ENCODE results near the gene NLK.

The NLK gene

DNA sequence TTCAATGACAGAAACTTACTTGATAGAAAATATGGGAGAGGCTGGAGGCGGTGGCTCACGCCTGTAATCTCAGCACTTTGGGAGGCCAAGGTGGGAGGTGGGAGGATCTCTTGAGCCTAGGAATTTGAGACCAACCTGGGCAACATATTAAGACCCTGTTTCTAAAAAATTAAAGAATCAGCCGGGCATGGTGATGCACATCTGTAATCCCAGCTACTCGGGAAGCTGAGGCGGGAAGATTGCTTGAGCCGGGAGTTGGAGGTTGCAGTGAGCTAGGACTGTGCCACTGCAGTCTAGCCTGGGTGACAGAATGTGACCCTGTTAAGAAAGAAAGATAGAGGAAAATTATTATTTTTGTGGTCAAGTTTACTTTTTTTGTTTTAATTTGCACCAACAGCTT lies 2.1 kb upstream of the NLK start:
- no peak for DNase-seq (ENCODE audit: low read depth)

DNA sequence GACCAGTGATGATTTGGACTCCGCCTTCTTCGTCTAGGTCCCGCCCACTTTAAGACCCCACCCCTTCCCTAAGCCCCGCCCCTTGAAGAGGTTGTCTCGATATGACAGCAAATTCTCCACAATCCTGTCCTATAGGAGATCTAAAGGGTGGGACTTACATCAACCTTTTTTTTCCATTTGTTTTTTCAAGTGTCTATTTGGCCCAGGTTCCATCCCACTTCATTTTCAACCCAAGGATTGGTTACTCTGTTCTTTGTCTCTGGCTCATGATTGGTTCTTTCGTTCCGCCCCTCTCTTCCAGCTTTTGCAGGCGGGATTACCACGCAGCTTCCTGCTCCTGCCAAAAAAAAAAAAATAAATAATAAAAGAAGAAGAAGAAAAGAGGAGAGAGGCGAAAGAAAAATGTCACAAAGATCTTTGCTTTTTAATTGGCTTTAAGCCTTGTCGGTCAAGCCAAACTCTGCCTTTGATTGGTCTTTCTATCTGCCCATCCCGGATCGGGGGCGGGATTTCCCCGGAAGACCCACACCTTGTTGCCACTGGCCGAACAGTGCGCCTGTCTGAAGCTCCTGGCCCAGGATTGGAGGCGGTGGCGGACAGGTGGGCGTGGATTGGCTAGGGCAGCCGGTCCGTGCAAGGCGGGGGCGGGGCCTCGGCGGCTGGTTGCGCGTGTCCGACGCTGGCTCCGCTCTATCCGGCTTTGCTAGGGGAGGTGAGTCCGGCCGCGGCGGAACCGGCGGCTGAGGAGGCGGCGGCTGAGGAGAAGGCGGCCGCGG lies 1.2 kb upstream of the NLK start:
- DNase-seq (ENCODE audit: low read depth) = peak; percentile 97

DNA sequence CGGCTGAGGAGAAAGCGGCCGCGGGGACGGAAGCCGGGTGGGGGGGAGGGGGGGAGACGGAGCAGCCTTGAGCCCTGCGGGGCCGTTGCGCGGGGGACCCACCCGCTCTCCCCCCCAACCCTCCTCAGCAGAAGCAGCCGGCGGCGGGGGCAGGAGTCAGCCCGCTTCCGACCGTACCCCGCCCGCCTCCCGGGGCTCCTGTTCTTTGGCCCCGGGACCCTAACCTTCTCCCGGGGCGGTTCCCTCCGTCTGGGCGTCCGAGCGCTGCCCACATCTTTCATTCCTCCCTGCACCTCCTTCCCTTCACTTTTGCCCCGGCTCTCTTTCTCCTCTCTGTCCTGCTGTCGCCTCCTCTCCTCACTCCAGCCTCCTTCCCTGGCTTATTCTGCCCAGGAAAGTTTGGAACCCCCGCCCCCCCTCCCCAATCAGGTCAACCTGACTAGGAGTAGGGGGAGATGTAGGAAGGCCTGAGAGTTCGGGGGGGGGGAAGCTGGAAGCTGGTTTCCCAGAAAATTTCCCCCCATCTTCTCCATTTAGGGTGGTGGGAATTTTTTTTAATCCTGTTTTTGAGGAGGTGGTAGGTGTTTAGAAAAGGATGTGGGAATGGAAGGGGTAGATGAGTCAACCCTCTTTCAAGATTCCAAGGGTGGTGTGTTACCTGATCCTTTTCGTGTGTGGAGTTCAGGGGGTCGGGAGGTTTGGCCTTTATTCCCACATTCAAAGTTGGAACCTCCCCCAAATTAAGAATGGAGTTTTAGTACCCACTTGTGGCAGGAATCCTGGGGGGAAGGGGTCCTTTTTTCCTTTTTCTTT lies 427 bp upstream of the NLK start:
- no peak for DNase-seq (ENCODE audit: low read depth)

DNA sequence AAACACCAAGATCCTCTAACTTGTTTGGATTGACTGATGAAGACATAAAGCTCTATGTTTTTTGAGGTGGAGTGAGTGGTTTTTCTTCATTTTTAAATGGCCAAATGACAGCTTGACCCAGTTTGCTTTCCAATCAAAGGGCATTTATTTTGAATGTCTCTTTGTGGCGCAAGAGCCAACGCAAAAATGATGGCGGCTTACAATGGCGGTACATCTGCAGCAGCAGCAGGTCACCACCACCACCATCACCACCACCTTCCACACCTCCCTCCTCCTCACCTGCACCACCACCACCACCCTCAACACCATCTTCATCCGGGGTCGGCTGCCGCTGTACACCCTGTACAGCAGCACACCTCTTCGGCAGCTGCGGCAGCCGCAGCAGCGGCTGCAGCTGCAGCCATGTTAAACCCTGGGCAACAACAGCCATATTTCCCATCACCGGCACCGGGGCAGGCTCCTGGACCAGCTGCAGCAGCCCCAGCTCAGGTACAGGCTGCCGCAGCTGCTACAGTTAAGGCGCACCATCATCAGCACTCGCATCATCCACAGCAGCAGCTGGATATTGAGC lies 329 bp downstream of the NLK start:
- DNase-seq (ENCODE audit: low read depth) = no peak

DNA sequence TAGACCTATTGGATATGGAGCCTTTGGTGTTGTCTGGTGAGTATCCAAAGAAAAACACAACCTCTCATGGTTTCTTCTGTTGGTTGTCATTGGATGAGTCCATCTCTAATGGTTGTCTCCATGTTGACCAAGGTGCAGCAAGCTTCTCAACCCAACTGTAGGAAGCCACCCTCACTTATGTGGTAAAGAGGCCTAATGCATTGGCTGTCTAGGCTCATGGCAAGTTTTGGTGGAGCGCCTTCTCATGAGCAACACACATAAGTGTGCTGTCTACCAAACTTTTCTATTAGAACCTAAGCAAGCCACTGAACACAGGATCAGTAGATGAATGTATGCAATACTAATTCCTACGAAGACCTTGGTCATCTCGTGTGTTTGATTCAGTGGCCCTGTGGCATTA lies 819 bp downstream of the NLK start:
- DNase-seq (ENCODE audit: low read depth) = no peak

DNA sequence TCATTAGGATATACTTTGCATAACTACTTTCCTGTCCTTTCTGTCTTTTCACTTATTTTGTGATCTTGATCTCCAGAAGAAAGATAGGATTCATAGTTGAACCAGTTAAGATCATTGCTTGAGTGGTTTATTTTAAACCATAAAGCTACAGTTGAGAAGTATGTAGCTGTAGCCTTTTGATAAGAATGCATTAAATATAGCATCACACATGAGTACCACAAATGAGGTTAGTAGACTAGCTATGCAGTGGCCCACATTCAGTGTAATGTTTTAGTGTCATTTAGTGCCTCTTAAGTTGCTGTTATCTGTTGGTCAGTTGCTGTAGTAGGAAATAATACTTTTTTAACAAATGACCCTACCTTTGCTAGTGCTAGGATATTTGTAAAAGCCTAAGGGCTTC lies 1.3 kb downstream of the NLK start:
- no peak for DNase-seq (ENCODE audit: low read depth)

DNA sequence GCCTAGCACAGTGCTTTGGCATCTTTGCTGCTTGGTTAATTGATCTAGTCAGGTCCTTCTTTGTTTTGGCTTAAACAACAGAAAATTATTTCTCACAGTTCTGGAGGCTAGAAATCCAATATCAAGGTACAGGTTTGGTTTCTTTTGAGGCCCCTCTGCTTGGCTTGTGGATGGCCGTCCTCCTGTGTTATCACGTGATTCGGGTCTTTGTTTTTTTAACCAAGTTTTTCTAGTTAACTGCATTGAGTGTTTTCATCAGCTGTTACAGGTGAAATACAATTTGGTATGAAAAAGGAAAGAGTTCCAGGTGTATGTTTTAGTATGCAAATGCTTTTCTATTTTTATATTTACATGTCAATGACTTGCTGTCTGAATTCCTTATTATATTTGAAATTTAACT lies 2.8 kb downstream of the NLK start:
- no peak for DNase-seq (ENCODE audit: low read depth)

DNA sequence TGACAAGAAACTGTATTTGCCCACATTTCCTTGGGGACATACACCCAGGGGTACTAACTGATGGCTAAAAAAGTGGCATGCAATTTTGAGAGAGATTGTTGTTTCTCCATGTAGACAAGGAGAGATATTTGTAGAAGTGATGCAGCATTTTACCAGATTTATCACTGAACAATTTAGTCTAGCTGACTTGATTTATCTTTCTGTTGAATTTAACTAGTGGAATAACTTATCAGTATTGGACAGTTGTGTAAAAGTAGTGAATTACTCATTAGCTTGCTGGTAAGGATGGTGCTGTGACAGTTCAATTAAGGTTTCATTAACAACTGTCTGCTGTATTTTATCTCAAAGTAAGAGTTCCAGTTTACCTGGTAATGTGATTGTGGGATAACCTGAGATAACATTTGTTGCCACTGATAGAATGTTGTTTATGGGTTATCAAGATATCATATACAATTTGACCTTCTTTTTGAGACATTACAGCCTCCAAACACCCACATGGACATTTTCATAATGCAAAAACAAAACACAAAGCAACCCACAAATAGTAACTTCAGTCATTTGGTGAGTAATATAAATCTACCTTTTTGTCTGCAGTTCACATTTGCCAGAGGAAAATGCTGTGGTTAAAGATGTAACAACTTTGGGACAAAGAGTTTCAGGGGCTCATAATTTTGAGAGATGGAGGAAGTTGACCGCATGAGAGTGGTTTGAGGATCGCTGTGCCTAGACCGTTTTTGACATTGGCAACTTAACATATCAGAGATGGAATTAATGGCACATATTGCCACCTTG lies 3.8 kb downstream of the NLK start:
- DNase-seq (ENCODE audit: low read depth) = no peak

DNA sequence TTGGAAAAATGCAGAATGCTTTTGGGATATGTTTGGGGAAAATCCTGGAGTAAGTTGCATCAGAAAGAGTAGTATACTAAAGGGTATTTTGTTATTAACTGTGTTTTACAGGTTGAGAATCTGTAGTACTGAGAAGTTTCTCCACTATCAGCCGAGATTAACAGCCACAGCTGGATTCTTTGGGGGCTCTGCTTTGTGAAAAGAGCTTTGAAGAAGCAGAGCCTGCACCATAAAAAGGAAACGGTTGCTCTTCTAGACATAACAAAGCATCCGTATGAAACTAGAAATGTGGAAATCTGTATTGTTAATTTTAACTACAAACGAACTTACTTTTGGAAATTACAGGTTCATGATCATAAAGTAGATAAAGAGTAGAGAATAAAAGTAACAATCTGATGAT lies 5.3 kb downstream of the NLK start:
- DNase-seq (ENCODE audit: low read depth) = no peak

DNA sequence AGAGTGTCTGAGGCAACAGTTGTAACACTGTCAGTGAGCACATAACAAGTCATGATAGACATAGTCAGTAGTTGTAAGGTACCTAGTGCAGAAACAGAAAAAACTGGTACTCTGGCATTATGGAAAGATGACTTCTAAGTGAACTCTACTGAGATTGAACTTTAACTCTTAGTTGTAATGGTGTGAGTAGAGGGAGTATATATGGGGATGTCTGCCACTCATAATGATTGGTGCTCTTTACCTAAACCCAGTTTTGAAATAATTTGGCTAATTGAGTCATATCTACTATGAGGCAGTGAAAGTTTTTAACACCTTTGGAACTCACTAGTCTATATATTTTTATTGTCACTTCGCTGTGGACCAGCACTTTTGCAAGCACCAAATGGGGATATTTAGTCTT lies 6.6 kb downstream of the NLK start:
- DNase-seq (ENCODE audit: low read depth) = no peak

DNA sequence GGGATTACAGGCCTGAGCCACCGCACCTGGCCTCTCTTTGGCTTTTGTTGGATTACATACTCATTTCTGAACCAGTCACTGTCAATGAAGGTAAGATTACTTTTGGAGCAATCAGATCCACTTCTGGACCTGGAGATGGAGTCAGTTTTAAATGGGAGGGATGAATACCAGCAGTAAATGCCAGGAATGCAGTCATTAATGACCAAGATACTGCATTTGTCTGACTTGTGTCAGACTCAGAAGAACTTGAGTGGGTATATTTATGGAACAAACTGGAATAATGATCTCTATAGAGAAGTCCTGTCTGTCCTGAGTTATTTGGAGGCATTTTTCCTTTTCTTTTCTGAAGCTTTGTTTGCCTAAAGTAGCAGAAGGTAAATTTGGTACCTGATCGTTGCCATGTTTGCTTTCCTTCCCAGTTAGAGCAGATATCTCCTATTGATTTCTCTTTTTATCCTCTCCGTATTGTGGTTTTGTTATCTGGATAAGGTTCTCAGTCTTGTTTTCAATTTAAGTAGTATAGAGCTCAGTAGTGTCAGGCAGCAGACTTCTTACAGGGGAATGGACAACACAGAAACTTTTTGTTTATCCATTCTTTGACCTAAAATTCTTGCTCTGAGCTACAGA lies 10.7 kb downstream of the NLK start:
- DNase-seq (ENCODE audit: low read depth) = no peak

DNA sequence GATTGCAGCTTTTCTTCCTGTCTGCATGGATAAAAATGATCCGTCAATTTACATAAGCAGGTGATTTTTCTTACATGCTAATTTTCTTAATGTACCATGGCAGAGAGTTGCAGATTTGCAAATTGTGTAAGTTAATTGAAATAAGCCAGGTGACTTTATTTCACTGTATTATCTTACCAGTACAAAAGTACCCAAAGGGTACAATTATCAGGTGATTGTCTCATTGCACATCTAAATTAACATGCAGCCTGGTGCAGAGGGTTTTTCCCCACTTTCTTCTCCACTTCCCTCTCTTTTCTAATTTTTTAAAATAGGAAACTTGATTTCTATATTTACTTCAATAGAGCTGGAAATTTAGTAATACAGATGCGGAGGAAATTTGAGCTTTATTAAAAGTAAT lies 11.2 kb downstream of the NLK start:
- DNase-seq (ENCODE audit: low read depth) = no peak

DNA sequence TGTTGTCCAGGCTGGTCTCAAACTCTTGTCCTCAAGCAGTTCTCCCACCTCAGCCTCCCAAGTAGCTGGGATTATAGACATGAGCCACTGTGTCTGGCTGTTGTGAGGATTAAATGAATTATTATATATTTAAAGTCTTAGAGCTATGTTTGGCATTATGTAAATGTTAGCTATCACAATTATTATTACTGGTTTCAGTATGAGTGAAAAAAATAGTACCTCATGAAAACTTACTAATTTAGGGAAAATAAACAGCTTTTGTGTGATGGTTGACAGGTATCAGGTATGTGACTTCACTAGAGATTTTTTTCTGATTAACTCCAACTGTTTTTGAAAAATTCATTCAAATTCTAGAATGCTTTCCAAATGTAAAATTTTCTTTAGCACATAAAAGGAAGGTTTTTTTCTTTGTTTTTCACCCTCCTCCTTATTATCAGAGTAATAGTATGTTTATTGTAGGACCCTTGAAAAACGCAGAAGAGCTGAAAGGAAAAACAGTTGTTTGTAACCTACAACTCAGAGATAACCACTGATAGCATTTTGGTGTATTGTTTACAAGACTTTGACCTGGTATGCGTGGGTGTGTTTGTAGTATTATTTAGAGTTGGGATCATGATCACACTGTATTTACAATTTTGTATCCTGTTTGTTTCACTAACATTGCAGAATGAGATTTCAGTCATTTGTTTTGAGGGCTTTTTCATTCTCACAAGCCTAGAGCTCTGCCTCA lies 13.2 kb downstream of the NLK start:
- no peak for DNase-seq (ENCODE audit: low read depth)

DNA sequence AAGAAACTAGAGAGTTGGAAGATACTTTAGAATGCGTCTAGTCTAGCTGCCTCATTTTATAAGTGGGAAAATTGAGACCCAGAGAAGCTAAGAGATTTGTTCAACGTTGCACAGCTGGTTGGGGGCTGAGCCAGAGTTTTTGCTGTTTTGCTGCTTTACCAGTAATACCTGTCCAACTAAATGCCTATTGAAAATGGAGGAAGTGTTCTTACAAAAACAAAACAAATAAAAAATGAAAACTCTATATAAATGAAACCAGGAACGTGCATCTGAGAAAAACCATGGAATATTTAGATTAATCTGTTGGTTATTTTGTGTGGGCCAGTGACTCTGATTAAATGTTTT lies 13.8 kb downstream of the NLK start:
- no peak for DNase-seq (ENCODE audit: low read depth)

DNA sequence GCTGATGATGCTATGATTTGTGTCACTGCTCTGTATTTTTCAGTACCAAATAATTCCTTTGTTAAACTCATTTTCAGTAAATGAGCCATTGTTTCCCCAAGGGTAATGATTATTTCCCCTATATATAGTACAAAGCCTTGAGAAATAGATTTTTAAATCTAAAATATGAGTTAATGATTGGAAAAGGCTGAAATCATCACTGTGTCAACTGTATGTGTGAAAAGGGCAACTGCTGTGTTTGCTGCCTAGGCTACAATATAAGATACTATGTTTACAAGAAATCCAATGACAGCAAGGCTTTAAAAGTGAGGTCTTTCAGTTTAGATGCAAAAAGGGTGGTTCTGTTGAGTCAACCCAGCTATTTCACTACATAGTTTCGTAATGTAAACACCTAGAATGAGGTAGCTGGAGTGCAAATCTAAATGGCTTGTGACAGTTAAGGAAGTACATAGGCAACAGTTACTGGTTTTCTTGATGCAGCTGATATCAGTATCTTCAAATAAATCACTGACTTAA lies 15.3 kb downstream of the NLK start:
- no peak for DNase-seq (ENCODE audit: low read depth)

DNA sequence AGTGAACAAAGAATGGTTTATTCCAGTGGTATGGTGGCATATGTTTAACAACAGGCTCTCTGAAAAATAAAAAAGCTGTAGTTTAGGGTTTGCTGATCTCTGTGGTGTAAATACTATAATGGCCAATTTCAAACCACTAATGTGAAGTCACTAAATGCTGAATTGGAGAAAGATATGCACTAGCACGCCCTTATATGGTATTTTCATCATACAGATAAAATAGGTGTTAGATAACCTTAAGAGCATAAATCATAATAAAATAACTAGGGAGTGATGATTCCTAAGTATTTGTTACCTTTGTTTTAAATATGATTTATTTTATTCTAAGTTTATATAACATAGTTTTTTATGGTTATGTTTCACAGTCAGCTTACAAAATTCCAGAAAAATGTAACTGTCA lies 17.2 kb downstream of the NLK start:
- DNase-seq (ENCODE audit: low read depth) = no peak

DNA sequence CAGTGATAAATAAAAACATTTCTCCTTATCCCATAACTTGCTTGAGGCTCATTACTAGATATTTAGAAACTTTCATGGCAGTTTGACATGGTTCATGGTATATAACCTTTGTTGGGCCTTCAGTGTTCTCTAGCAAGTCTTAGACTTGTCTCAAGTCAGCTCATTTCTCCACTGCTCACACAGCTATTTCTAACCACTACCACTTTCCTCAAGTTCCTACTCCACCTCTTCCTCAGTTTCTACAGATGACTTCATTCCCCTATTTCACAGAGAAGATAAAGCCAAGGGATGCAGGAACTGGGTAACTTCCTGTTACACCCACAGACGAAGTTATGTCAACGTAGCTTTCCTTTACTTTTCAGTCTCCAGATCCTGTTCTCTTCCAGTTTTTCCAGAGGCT lies 23.2 kb downstream of the NLK start:
- DNase-seq (ENCODE audit: low read depth) = no peak

DNA sequence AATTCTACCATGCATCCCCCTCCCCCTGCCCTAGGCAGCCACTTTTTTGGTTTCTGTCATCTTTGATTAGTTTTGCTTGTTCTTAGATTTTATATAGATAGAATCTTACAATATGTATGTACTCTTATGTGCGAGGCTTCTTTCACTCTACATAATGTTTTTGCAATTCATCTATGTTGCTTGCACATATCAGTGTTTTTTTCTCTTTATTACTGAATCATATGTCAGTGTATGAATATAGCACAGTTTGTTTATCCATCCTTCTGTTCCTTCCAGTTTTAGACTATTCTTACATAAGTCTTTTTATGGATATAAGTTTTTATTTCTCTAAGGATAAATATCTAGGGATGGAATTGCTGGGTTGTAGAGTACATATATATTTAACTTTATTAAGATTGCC lies 26.6 kb downstream of the NLK start:
- no peak for DNase-seq (ENCODE audit: low read depth)

DNA sequence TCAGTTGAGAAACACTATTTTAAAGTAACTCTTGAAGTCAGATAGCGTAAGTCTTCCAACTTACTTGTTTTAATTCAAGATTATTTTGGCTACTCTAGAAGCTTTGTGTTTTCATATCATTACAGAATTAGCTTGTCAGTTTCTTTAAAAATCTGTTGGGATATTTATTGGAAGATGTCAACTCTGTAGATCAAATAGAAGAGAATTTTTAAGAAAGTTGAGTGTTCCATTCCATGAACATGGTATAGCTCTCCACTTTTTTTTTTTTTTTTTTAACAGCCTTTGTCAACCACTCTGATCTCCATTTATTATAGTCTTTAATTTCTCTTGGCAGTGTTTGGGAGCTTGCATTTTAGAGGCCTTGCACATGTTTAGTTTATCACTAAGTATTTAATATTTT lies 28.7 kb downstream of the NLK start:
- DNase-seq (ENCODE audit: low read depth) = no peak

DNA sequence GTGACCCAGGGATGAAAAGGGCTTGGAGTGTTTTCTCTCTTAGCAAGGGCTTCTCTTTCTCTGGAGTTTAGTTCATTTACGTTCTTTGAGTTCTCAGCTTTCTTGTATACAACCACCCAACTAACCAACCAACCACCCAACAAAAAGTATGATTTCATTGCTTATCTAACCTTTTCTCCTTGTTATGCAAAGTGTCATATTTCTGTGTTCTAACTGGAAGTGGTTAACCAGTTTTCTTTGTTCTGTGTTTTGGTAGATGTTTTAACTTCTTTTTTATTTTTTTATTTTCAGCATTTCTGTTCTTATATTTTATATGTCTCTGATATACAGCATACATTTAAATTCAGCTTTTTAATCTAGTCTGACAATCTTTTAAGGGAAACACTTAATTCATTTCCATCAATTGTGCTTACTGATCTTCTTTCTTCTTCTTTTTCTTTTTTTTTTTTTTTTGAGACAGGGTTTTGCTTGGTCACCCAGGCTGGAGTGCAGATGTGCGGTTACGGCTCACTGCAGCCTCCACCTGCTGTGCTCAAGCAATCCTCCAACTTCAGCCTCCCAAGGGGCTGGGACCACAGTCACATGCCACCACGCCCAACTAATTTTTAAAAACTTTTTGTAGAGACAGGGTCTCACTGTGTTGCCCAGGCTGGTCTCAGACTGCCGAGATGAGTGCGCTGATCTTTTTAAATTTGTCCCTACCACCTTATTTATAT lies 29.6 kb downstream of the NLK start:
- no peak for DNase-seq (ENCODE audit: low read depth)
